PC-3 (cell line): Measurements from ENCODE around the gene WNK1. TPM values are rescaled to one million over a fixed set of nuclear protein-coding genes. Genes with fewer than 3 reads are reported as not detected.

Experiments used
- ATAC-seq: fragments of 200-7000 bp; cut with Tn5 transposase; 2 replicates; pipeline ENCODE4 v1.9.1; 2020; ENCODE audit warnings: mild to moderate bottlenecking, moderate library complexity
- BruUV-seq: library from RNA; stranded (reverse); fragments of 400-500 nt; replicated peaks from 2 replicates; lab custom pipeline; 2021; lab: Mats Ljungman, UMichigan
- CTCF ChIA-PET: fragments of 300-600 bp; sonication (Branson Sonifier 250); formaldehyde crosslinking; loops from one replicate; lab custom pipeline; 2022; ENCODE audit warnings: antibody characterized with exemption; lab: Charles Lee
- POLR2A ChIA-PET: fragments of 300-600 bp; sonication (Branson Sonifier 250); formaldehyde crosslinking; loops from one replicate; lab custom pipeline; 2022; ENCODE audit warnings: antibody characterized with exemption; ENCODE audit not compliant: unreplicated experiment; lab: Charles Lee
- DNase-seq: peaks from one replicate; pipeline ENCODE4 v3.0.0-alpha.2; 2015
- H2AFZ ChIP-seq: fragments of 300-600 bp; sonication (generic); 2 replicates; pipeline ENCODE4 v1.6.0; 2016; ENCODE audit warnings: antibody characterized with exemption, low read length
- H3F3A ChIP-seq: fragments of 300-600 bp; sonication (generic); one replicate; pipeline ENCODE4 v1.6.0; 2017; ENCODE audit warnings: antibody characterized with exemption, low read length, control low read depth, mild to moderate bottlenecking; ENCODE audit not compliant: unreplicated experiment
- H3K27ac ChIP-seq: fragments of 300-600 bp; sonication (generic); 2 replicates; pipeline ENCODE4 v1.5.1; 2016; ENCODE audit warnings: mild to moderate bottlenecking, low read length
- H3K27me3 ChIP-seq: fragments of 300-600 bp; sonication (generic); 2 replicates; pipeline ENCODE4 v1.6.1; 2016; ENCODE audit warnings: low read length, mixed read lengths
- H3K36me3 ChIP-seq: fragments of 300-600 bp; sonication (generic); 2 replicates; pipeline ENCODE4 v1.6.1; 2016; ENCODE audit warnings: low read depth, mixed run types, low read length, mixed read lengths
- H3K4me1 ChIP-seq: fragments of 300-600 bp; sonication (generic); 2 replicates; pipeline ENCODE4 v1.5.1; 2016; ENCODE audit warnings: low read length; ENCODE audit not compliant: insufficient read depth
- H3K4me2 ChIP-seq: fragments of 300-600 bp; sonication (generic); 2 replicates; pipeline ENCODE4 v1.6.0; 2016; ENCODE audit warnings: low read length
- H3K4me3 ChIP-seq: fragments of 300-600 bp; sonication (generic); 2 replicates; pipeline ENCODE4 v1.5.1; 2016; ENCODE audit warnings: mild to moderate bottlenecking, low read length, mixed read lengths
- H3K79me2 ChIP-seq: fragments of 300-600 bp; sonication (generic); 2 replicates; pipeline ENCODE4 v1.6.1; 2017; ENCODE audit warnings: low read length, mixed read lengths
- H3K9ac ChIP-seq: fragments of 300-600 bp; sonication (generic); 2 replicates; pipeline ENCODE4 v1.6.0; 2016; ENCODE audit warnings: mild to moderate bottlenecking, low read length
- H3K9me2 ChIP-seq: fragments of 300-600 bp; sonication (generic); replicated peaks from 2 replicates; pipeline ENCODE4 v1.6.1; 2016; ENCODE audit warnings: mixed run types, low read length, mixed read lengths
- H3K9me3 ChIP-seq: fragments of 300-600 bp; sonication (generic); 2 replicates; pipeline ENCODE4 v1.6.1; 2016; ENCODE audit warnings: low read length, mixed read lengths
- H4K20me1 ChIP-seq: fragments of 300-600 bp; sonication (generic); 2 replicates; pipeline ENCODE4 v1.6.1; 2016; ENCODE audit warnings: low read length, mixed read lengths
- CTCF ChIP-seq: fragments of 300-600 bp; sonication (generic); conservative IDR thresholded peaks from 2 replicates; pipeline ENCODE4 v1.5.1; 2017; ENCODE audit warnings: antibody characterized with exemption, low read depth, mild to moderate bottlenecking, low read length
- EZH2 ChIP-seq: fragments of 300-600 bp; sonication (generic); IDR thresholded peaks from one replicate; pipeline ENCODE4 v1.6.1; 2017; ENCODE audit warnings: antibody characterized with exemption, mild to moderate bottlenecking, low read length; ENCODE audit not compliant: unreplicated experiment
- EZH2phosphoT487 ChIP-seq: fragments of 300-600 bp; sonication (generic); IDR thresholded peaks from 2 replicates; pipeline ENCODE4 v1.6.1; 2018; ENCODE audit warnings: mild to moderate bottlenecking, antibody characterized with exemption, low read length, borderline replicate concordance
- intact Hi-C: fragments of 100-400 bp; cut with micrococcal nuclease; formaldehyde crosslinking; loops from 2 replicates; pipeline ENCODE4 v1.9.0; 2023
- total RNA-seq: library from RNA; depleted of rRNA; stranded (reverse); fragments of >200 nt; gene quantifications from 2 replicates; pipeline ENCODE4 v1.2.3, GENCODE V29; 2014

The WNK1 gene
- total RNA-seq, 1 experiment from 2014 or later, result 44.5 TPM

DNA sequence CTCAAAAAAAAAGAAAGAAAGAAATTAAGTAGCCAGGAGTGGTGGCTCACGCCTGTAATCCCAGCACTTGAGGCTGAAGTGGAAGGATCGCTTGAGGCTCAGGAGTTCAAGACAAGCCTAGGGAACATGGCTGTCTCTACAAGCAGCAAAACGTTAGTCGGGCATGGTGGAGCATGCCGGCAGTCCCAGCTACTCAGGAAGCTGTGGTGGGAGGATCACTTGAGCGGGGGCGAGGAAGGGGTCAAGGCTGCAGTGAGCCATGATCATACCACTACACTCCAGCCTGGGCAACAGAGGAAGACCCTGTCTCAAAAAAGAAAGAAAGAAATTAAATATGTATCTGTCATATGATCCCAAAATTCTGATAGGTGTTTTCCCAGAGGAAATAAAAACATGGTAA, 191.8 kb downstream of the WNK1 start:
- Histone ChIP-seq H3K4me2 (no peak overlapping the region), H4K20me1 (no peaks in the 10 kb centered on the region), H3K27ac (no peak overlapping the region), H3F3A (no peaks in the 10 kb centered on the region), H3K36me3 (peaks cover 4% of the 10 kb centered on the region; the same call in 1 of the 2 replicates), H2AFZ (no peak overlapping the region), H3K27me3 (no peaks in the 10 kb centered on the region), H3K9me2 (no peaks in the 10 kb centered on the region), H3K9ac (no peak overlapping the region), H3K79me2 (peaks cover 68% of the 10 kb centered on the region), H3K9me3 (no peaks in the 10 kb centered on the region), H3K4me1 (peaks cover 3% of the 10 kb centered on the region; the same call in 1 of the 2 replicates), H3K4me3 (no peak overlapping the region)
- BruUV-seq, result no TSS peak
- no peak for TF ChIP-seq EZH2
- TF ChIP-seq EZH2phosphoT487, result no peak
- TF ChIP-seq CTCF, result no peak
- ATAC-seq, result no peak
- intact Hi-C loops, result loop anchor here (10.0 kb wide), 1 partner anchor 189 kb away; the partner anchor contains the start of gene WNK1
- DNase-seq, result no peak
- CTCF ChIA-PET, result no interaction called here
- POLR2A ChIA-PET, result no interaction called here

GRCh38 chr12:946212-946611, 193.8 kb downstream of the WNK1 start:
- POLR2A ChIA-PET, result interaction anchor here (0.5 kb wide), 1 partner anchor 146 kb away, joined by 4 read pairs; no protein-coding TSS in a partner anchor
- peaks cover 59% of the 10 kb centered on the region for H3K79me2 ChIP-seq
- ATAC-seq, result no peak

DNA sequence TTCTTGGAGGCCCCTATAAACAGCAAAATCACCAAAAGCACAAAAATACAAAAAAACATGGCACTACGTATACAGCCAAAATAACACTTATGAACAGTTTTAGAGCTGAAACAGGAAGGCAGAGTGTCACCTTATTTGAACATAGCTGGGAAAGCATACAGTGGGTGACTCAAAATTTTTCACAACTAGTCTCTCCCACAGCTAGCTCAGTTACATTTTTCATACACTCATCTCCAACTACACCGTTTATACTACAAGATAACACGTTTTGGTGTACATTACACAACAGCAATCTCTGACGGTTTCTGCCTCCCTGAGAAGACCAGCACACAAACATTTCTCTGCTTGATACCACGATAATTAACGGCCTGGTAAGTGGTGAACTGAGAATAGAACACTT, 194.3 kb downstream of the WNK1 start:
- Histone ChIP-seq H3K9me2 (no peaks in the 10 kb centered on the region), H3K4me1 (peaks cover 3% of the 10 kb centered on the region; the same call in 1 of the 2 replicates), H3K79me2 (peaks cover 59% of the 10 kb centered on the region), H3K36me3 (no peaks in the 10 kb centered on the region; the same call in 1 of the 2 replicates), H3K27ac (no peak overlapping the region), H3F3A (no peaks in the 10 kb centered on the region), H3K4me2 (no peak overlapping the region), H3K4me3 (no peak overlapping the region), H2AFZ (no peak overlapping the region), H3K9me3 (no peaks in the 10 kb centered on the region), H4K20me1 (no peaks in the 10 kb centered on the region), H3K9ac (no peak overlapping the region), H3K27me3 (no peaks in the 10 kb centered on the region)
- BruUV-seq, result no TSS peak
- POLR2A ChIA-PET, result interaction anchor here (0.5 kb wide), 1 partner anchor 145 kb away, joined by 4 read pairs; no protein-coding TSS in a partner anchor
- intact Hi-C loops, result loop anchor here (10.0 kb wide), 1 partner anchor 192 kb away; the partner anchor contains the start of gene WNK1
- DNase-seq (peak; percentile 7), ATAC-seq (no peak)
- no peak for TF ChIP-seq EZH2phosphoT487
- no peak for TF ChIP-seq CTCF
- CTCF ChIA-PET, result interaction anchor here (0.6 kb wide), 1 partner anchor 146 kb away, joined by 3 read pairs; no protein-coding TSS in a partner anchor

More at GRCh38 chr12:946212-946611, 193.8 kb downstream of the WNK1 start:
- no peaks in the 10 kb centered on the region; the same call in 1 of the 2 replicates for H3K36me3 ChIP-seq
- H3K9me3 ChIP-seq, result no peaks in the 10 kb centered on the region
- no peak overlapping the region for H3K9ac ChIP-seq
- BruUV-seq, result no TSS peak
- intact Hi-C loops, result loop anchor here (10.0 kb wide), 1 partner anchor 191 kb away; the partner anchor contains the start of gene WNK1
- no peak overlapping the region for H2AFZ ChIP-seq
- H3F3A ChIP-seq, result no peaks in the 10 kb centered on the region
- CTCF ChIA-PET, result interaction anchor here (0.6 kb wide), 1 partner anchor 147 kb away, joined by 3 read pairs; no protein-coding TSS in a partner anchor
- H3K27me3 ChIP-seq, result no peaks in the 10 kb centered on the region
- peaks cover 3% of the 10 kb centered on the region; the same call in 1 of the 2 replicates for H3K4me1 ChIP-seq
- DNase-seq, result no peak
- no peak overlapping the region for H3K4me2 ChIP-seq
- no peaks in the 10 kb centered on the region for H3K9me2 ChIP-seq
- no peak for TF ChIP-seq EZH2
- no peak for TF ChIP-seq EZH2phosphoT487
- H3K4me3 ChIP-seq, result no peak overlapping the region
- no peak overlapping the region for H3K27ac ChIP-seq
- H4K20me1 ChIP-seq, result no peaks in the 10 kb centered on the region
